Ishikawa (cell line): ENCODE results near the gene NOS1.

ENCODE experiments used
- FOXM1 ChIP-seq: IDR thresholded peaks from 2 replicates; pipeline ENCODE4 v1.6.1; 2012; ENCODE audit warnings: low read depth, borderline replicate concordance
- RAD21 ChIP-seq: IDR thresholded peaks from 2 replicates; pipeline ENCODE4 v1.6.1; 2012; ENCODE audit warnings: low read depth
- TAF1 ChIP-seq: IDR thresholded peaks from 2 replicates; pipeline ENCODE4 v1.6.1; 2012; ENCODE audit warnings: low read depth, mild to moderate bottlenecking
- ZBTB7A ChIP-seq: IDR thresholded peaks from 2 replicates; pipeline ENCODE4 v1.6.1; 2012; ENCODE audit warnings: low read depth
- TF ChIP-seq, protein P1 (sequence below): IDR thresholded peaks from 2 replicates; pipeline ENCODE4 v1.6.1; 2012

- TF ChIP-seq RAD21 = no peak
- TF ChIP-seq, protein P1, sequence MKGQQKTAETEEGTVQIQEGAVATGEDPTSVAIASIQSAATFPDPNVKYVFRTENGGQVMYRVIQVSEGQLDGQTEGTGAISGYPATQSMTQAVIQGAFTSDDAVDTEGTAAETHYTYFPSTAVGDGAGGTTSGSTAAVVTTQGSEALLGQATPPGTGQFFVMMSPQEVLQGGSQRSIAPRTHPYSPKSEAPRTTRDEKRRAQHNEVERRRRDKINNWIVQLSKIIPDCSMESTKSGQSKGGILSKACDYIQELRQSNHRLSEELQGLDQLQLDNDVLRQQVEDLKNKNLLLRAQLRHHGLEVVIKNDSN = no peak
- no peak for TF ChIP-seq FOXM1
- no peak for TF ChIP-seq ZBTB7A
- no peak for TF ChIP-seq TAF1
These were observed 171.7 kb downstream of the NOS1 start for GRCh38 chr12:117189725-117190209.
